ENCODE results near the gene ASIC4. TPM values are rescaled to one million over a fixed set of nuclear protein-coding genes. Genes with fewer than 3 reads are reported as not detected.

The ASIC4 gene
- total and polyA plus RNA-seq, 2 of the 13 experiments (the other 11 are each of a cell fraction or from before 2014, with no cell fraction given), result 0.03 TPM; not detected in 1

- TF ChIP-seq SP2 (CRISPR knock-in tag; IDR thresholded peaks at IDR 0.05) (0 out of 2 replicates have a peak, but pooled peaks have one; percentile 27), RARA (CRISPR knock-in tag; IDR thresholded peaks at IDR 0.05) (no peak), SNRNP70 (IDR thresholded peaks at IDR 0.05; ENCODE audit: low read depth, low read length) (no peak), STAT5B (CRISPR knock-in tag; IDR thresholded peaks at IDR 0.05) (no peak), ZNF441 (CRISPR knock-in tag; IDR thresholded peaks at IDR 0.05; ENCODE audit: borderline replicate concordance) (no peak), PLRG1 (conservative IDR thresholded peaks at IDR 0.05) (no peak), ZNF704 (CRISPR knock-in tag; IDR thresholded peaks at IDR 0.05; ENCODE audit: borderline replicate concordance) (no peak), ZNF232 (CRISPR knock-in tag; IDR thresholded peaks at IDR 0.05; ENCODE audit: borderline replicate concordance) (no peak), ZNF784 (CRISPR knock-in tag; IDR thresholded peaks at IDR 0.05; ENCODE audit: borderline replicate concordance) (no peak), ZSCAN31 (CRISPR knock-in tag; IDR thresholded peaks at IDR 0.05; ENCODE audit: low read depth) (no peak), ZNF770 (CRISPR knock-in tag; IDR thresholded peaks at IDR 0.05) (no peak), ZNF563 (CRISPR knock-in tag; IDR thresholded peaks at IDR 0.05) (peak; percentile 45; the same call in 1 of the 2 replicates), THAP11 (CRISPR knock-in tag; IDR thresholded peaks at IDR 0.05) (no peak)
- TF ChIP-seq, protein P1, sequence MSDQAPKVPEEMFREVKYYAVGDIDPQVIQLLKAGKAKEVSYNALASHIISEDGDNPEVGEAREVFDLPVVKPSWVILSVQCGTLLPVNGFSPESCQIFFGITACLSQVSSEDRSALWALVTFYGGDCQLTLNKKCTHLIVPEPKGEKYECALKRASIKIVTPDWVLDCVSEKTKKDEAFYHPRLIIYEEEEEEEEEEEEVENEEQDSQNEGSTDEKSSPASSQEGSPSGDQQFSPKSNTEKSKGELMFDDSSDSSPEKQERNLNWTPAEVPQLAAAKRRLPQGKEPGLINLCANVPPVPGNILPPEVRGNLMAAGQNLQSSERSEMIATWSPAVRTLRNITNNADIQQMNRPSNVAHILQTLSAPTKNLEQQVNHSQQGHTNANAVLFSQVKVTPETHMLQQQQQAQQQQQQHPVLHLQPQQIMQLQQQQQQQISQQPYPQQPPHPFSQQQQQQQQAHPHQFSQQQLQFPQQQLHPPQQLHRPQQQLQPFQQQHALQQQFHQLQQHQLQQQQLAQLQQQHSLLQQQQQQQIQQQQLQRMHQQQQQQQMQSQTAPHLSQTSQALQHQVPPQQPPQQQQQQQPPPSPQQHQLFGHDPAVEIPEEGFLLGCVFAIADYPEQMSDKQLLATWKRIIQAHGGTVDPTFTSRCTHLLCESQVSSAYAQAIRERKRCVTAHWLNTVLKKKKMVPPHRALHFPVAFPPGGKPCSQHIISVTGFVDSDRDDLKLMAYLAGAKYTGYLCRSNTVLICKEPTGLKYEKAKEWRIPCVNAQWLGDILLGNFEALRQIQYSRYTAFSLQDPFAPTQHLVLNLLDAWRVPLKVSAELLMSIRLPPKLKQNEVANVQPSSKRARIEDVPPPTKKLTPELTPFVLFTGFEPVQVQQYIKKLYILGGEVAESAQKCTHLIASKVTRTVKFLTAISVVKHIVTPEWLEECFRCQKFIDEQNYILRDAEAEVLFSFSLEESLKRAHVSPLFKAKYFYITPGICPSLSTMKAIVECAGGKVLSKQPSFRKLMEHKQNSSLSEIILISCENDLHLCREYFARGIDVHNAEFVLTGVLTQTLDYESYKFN (CRISPR knock-in tag; conservative IDR thresholded peaks at IDR 0.05), result no peak
- TF ChIP-seq, protein P2, sequence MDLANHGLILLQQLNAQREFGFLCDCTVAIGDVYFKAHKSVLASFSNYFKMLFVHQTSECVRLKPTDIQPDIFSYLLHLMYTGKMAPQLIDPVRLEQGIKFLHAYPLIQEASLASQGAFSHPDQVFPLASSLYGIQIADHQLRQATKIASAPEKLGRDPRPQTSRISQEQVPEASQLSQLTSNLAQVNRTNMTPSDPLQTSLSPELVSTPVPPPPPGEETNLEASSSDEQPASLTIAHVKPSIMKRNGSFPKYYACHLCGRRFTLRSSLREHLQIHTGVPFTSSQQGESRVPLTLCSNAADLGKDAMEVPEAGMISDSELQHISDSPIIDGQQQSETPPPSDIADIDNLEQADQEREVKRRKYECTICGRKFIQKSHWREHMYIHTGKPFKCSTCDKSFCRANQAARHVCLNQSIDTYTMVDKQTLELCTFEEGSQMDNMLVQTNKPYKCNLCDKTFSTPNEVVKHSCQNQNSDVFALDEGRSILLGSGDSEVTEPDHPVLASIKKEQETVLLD (CRISPR knock-in tag; IDR thresholded peaks at IDR 0.05; ENCODE audit: low read depth), result no peak
- TF ChIP-seq, protein P3, sequence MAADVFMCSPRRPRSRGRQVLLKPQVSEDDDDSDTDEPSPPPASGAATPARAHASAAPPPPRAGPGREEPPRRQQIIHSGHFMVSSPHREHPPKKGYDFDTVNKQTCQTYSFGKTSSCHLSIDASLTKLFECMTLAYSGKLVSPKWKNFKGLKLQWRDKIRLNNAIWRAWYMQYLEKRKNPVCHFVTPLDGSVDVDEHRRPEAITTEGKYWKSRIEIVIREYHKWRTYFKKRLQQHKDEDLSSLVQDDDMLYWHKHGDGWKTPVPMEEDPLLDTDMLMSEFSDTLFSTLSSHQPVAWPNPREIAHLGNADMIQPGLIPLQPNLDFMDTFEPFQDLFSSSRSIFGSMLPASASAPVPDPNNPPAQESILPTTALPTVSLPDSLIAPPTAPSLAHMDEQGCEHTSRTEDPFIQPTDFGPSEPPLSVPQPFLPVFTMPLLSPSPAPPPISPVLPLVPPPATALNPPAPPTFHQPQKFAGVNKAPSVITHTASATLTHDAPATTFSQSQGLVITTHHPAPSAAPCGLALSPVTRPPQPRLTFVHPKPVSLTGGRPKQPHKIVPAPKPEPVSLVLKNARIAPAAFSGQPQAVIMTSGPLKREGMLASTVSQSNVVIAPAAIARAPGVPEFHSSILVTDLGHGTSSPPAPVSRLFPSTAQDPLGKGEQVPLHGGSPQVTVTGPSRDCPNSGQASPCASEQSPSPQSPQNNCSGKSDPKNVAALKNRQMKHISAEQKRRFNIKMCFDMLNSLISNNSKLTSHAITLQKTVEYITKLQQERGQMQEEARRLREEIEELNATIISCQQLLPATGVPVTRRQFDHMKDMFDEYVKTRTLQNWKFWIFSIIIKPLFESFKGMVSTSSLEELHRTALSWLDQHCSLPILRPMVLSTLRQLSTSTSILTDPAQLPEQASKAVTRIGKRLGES (CRISPR knock-in tag; IDR thresholded peaks at IDR 0.05; ENCODE audit: borderline replicate concordance), result no peak
Measured at GRCh38 chr2:219572237-219573001, 58.1 kb downstream of the ASIC4 start, which contains the start of gene INHA (continued).

All from HepG2 (cell line).